Mucosa of gallbladder (tissue), 1 donor: Measurements from ENCODE around the gene ACSM5. TPM values are rescaled to one million over a fixed set of nuclear protein-coding genes. Genes with fewer than 3 reads are reported as not detected.

Experiments used
- DNase-seq: peaks from one replicate; pipeline ENCODE4 v3.0.0-alpha.2; 2020; ENCODE audit warnings: low spot score
- total RNA-seq: library from RNA; stranded (reverse); gene quantifications from one replicate; pipeline ENCODE4 v1.2.1, GENCODE V29; 2021
- donor health status: DM: no; HTN: no; CAD: no.

The ACSM5 gene, protein sequence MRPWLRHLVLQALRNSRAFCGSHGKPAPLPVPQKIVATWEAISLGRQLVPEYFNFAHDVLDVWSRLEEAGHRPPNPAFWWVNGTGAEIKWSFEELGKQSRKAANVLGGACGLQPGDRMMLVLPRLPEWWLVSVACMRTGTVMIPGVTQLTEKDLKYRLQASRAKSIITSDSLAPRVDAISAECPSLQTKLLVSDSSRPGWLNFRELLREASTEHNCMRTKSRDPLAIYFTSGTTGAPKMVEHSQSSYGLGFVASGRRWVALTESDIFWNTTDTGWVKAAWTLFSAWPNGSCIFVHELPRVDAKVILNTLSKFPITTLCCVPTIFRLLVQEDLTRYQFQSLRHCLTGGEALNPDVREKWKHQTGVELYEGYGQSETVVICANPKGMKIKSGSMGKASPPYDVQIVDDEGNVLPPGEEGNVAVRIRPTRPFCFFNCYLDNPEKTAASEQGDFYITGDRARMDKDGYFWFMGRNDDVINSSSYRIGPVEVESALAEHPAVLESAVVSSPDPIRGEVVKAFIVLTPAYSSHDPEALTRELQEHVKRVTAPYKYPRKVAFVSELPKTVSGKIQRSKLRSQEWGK
- 2.6 TPM for total RNA-seq

DNA sequence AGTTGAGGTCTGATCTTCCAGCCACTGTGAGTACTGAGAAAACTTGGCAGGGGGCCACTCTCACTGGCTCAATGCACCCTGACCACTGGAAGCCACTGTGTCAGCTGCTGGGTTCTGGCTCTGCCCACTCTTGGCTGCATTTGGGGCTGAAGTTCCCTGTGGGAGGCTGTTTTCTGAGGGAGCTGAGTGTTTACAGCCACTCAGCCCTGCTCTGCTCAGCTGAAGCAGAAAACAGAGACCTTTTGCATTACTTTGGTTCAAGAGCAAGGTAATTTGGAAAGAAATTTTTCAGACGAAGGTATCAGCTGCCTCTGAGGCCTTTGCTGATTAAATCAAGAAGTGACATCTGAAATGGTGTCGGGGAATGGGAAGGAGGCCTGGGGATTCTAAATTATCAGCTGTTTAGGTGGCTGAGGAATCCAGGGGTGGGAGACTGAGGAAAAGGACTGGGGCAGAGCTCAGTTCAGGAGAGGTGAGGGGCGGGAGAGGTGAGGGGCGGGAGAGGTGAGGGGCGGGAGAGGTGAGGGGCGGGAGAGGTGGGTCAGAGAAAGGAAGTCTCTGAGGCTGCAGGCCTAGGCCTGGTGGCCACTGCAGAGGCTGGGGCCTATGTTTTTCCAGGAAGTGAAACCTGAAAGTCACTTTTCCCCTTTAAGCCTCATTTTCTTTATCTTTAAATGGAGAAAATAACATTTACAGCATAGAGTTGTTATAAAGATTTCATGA lies at the start of gene ACSM5:
ACSM5 (plus strand) TSS at position 137 of the 723 bp plus-strand sequence. CDS start 1,951 bp downstream, outside the sequence.
- DNase-seq: peak; percentile 49

DNA sequence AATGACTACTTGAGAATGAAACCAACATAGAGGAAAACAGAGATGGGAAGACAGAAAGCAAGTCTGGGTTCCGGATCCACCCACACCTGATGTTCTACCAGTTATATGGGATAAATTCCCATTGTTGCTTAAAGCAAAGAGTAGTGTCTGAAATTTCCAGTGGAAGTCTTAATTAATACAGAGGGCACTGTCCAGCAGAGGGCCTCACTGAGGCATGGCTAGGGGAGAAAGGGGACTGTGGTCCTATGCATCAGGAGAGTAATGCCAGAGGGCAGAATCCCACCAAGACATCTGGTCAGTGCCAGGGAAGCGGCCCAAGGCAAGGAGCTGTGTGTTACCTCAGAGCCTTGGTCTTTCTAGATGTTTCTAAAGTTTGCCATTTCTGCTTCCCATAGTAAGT lies 49.3 kb upstream of the ACSM5 start:
- DNase-seq: no peak

GRCh38 chr16:20363191-20363590 lies 46.1 kb upstream of the ACSM5 start:
- no peak for DNase-seq

DNA sequence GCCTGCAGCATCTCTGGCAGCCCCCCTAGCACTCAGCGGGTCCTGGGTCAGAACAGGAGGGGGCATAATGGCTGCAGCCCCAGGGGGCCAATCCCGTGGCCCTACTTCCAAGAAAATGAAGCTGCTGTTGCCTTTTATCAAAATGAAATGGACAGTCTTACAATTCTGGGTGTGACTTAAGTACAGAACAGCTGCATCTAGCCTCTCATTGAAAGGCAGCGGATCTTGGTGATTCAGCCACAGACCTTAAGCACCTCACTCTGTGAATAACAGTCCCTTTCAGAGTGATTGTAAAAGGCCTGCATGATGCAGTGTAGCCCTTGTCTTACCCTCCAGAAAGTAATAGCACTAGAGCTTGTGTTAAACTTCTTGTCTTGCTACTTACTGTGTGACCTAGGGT lies 45.3 kb upstream of the ACSM5 start:
- DNase-seq: no peak

DNA sequence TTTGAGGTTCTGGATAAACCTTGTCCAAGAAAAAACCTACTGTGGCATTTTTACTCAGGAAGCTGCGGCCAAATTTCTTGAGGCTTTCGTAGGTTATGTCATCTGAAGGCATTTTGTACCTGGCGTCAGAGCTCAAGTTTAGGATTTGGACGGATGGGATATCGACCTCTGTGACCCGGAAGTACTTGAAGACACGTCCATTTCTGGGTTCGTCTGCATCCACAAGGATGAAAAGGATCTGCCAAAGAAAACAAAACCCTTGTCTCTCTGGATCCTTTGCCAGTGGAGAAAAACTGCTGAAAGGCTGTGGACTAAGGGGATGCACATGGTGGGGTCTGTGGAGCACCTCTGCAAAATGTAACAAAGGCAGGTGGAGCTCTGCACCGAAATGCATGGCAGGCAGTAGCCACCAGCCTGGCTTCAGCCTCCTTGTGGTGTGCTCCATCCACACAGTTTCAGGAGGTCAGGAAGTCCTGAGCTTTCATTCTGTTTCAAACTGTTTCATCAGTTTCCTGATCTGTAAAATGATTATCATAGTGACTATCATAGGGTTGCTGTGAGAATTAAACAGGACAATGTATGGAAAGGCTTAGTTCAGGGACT lies 39.8 kb upstream of the ACSM5 start:
- no peak for DNase-seq

- DNase-seq: no peak
These were observed 36.6 kb upstream of the ACSM5 start for GRCh38 chr16:20372701-20373100.

GRCh38 chr16:20377181-20377580 lies 32.2 kb upstream of the ACSM5 start:
- no peak for DNase-seq

DNA sequence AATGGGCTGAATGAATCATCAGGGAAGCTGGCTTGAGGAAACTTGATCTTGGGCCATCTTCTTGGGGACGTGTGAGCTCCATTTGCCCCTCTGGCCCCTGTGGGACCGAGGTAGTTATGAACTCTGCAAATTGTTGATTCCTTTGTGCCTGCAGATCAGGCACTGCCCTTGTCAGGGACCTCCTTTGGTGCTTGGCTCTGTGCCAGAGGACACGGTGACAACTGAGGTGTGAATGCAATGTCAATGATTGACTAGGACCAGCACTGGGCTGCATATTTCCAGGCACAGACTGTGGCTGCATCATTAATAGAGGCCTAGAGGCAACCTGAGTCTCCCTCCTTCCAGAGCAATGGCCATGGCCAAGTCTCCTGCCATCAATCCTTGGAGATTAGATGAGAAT lies 28.6 kb upstream of the ACSM5 start:
- peak; percentile 65 for DNase-seq

DNA sequence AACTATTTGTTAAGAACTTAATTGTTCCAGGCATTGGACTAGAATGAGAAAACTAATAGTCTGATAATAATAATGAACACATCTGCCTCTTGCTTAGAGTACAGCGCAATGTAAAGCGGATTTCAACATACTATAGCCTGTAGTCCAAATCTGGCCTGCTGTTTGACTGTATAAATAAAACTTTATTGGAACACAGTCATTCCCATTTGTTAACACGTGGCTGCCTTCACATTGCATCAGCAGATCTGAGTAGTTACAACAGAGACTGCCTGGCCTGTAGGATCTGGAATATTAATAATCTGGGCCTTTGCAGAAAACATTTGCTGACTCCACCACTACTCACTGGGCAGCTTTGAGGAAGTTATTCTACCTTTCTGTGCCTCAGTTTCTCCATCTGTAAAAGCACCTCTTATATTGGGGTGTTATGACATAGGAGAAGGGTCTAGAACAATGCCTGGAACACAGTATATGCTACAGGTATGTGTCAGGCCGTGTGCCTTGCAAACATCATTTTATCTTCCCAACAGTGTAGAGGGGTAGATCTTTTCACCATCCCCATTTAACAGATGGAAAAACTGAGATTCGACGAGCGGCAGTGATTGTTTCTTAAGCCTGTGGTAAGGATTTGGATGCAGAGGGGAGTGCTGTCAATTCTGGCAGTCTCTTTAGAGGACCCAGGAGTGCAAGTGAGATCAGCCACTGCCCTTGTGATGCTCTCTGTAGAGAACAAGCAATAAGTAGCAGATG lies 27.0 kb upstream of the ACSM5 start:
- DNase-seq: no peak

- DNase-seq: peak; percentile 74
These were observed 26.0 kb upstream of the ACSM5 start for GRCh38 chr16:20383106-20384029.

DNA sequence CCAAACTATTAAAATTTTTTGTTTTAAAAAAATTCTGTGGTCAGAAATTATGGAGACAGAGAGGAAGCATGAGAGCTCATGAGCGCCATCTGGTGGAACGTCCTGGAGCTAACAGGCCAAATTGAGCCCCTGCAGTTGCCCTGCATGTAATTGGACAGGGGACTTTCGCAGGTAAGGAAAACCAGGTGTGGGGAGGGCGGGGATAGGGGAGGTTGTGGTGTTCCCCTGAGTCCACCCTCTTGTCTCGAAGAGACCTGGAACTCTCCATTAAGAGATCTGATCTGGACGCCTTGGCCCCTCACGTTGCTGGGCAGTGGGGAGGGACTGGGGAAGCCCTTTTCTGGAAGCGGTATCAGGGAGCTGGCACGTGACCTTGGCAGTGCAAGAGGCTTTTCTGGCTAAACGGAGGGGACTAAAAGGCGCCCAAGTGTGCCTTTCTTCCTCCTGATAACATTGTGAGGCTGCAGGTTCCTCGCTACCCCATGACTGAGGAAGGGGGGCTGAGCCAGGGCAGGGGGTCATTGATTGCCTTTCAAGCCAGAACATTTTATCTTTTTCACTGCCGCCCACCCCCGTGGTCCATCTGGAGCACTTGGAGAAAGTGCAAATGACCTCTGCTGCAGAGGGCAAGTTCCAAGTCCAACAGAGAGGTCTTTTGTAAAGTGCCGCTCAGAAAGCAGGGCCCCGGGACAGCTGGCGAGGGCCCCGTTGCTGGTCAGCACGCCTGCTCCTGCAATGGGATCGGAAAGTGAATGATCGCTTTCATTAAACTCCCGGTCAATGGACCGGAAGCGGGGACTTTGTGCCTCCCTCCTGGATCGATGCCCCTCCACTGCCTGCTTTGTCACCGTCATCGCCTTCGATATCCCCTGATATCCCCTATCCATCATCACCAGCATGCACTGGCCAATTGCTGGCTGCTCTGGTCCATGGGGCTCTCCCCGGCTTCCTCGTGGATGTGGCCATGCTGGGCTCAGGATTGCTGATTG lies 23.2 kb upstream of the ACSM5 start:
- DNase-seq: peak; percentile 64

DNA sequence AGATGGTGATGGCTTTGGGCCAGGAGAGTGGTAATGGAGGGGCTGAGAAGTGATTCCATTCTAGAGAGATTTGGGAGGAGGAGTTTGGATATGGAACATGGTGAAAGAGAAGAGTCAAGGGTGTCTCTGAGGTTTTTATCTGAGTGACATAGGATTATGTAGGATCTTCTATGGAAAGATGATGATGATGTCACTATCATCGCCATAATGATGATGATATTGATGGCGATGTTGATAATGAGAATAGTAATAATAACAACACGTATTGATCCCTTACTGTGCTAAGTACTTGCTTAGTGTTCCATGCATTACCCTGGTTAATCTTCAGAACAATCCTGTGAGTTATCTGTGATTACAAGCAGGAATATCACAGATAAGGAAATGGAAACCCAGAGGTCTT lies 21.4 kb upstream of the ACSM5 start:
- DNase-seq: no peak

DNA sequence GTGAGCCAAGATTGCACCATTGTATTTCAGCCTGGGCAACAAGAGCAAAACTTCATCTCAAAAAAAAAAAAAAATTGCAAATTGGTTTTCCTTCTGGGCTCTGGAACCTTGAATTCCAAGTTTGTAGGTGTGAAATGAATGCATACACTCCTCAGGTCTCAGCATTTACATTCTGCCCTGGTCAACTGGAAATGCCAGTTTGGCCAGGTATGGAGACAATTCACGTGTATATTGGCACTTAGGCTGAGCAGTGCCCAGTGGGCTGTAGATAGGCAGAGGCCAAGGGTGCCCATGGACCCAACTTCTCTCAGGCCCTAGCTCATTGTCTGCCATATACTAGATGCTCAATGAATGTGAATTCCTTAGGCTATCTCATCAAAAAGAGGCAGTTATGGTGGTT lies 20.5 kb upstream of the ACSM5 start:
- no peak for DNase-seq

DNA sequence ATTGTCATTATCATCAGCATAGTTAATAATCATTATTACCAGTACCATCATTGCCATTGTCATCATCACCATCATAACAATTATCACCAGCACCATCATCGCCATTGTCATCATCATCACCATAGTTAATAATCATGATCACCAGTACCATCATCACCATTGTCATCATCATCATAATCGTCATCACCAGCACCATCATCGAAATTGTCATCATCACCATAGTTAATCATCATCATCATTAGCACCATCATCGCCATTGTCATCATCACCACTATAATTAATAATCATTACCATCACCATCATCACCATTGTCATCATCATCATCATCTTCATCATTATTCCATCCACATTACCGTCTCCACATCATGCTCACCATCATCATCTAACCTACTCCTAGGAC lies 18.3 kb upstream of the ACSM5 start:
- no peak for DNase-seq

DNA sequence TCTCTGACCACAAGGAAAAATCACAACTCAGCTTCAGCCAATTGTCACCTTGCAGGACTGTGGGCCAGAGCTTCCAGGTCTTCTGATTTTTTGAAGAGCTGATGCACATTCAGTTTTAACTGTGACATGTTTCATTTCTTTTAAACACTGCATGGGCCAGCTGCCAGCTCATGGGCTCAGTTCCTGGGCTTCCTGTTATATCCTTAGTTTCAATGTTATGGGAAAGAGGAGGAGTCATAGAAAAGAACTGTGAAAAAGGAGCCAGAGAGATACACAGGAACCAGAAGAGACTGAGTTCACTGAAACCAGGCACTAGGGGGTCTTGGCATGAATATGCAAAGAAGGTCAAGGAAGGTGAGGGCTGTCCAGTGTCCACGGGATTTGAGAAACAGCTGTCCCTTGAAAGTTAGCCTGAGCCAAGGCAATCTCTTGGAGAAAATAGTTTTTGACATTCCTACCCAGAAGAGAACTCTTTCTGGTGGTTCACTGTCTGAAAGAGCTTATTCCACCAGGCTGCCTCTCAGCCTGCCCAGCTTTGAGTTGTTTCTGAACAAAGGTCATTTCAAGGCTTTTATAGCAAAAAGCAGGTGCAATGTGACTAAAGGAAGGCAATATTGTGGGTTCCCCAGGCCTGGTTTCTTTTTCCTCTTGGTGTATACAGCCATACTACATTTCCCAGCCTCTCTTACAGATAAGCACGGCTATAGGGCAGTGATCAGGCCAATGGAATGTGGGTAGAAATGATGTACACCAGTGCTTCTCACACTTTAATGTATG lies 15.3 kb upstream of the ACSM5 start:
- no peak for DNase-seq

GRCh38 chr16:20395946-20396345 lies 13.4 kb upstream of the ACSM5 start:
- no peak for DNase-seq

- no peak for DNase-seq
These were observed 12.4 kb upstream of the ACSM5 start for GRCh38 chr16:20396846-20397467.

DNA sequence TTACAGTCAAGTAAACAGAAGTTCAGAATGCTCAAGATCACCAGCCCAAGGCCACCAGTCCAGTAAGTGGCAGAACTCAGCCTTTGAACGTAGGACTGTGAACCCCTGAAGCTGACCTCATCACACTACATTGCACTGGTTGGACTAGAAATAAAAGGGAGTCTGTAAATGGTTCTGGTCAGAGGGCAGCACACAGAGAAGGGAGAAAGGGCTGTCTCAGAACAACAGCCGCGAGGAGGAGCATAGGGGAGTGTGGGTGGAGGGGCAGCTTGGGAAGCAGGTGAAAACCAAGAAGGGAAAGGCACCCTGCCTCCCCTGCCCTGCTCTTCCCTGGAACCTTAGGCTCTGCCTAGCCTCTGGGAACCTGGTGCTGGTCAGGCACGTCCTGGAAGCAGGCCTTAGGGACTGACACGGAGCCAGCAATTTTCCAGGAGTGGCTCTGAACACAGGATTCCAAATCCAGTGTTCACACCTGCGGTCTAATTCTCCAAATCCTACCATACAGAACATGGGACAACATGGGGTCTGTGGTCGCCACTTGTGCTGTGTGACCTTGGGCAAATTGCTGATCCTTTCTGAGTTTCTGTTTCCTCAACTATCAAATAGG lies 11.8 kb upstream of the ACSM5 start:
- no peak for DNase-seq
